Measurements from ENCODE around the gene LRP4.
A peak's percentile ranks its signal among the peaks of the same experiment; 100 is the strongest.

LRP4 gene

DNA sequence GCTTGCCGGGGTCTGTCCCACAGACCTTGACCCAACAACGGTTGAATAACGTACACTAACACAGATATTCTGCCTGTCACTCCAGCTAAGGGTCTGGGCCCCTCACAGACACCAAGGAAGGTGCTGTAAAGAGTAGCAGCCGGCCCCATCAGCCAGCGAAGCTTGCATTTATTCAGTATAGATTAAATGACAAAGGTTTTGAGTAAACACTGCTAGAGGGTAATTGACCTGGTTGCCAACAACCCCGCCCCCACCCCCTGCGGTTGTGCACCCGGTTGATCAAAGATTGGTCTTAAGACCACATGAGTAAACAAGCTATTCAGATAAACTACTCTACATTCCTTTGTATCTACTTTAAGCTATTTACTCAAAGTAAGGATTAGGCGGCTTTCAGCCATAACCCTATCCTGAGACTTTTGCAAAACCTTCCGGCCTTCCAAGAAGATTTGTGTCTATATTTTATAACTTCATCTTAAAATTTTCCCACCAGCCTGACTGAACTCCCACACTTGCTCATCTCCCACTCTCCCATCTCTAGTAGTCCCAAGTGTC, 67.4 kb downstream of the LRP4 start:
- DNase-seq (ENCODE audit: low spot score) (no peak), FAIRE-seq (no peak)

DNA sequence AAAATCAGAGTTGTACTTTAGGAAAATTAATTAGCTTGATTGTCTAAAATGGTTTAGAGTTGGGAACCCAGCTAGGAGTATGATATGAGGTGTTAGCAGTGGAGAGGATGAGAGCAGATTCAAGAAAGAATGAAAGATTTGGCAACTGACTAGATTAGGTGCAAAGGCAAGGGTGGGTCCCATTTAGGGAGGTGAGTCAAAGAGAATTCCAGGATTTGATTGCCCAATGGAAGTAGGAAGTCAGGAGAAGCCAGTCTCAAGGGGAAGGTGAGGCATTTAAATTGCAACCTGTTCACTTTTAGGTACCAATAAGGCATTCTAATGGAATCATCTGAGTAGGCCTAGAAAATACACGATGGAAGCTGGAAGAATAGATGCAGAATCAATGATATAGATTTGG, 68.7 kb downstream of the LRP4 start:
- DNase-seq (ENCODE audit: low spot score): no peak
- FAIRE-seq: no peak

DNA sequence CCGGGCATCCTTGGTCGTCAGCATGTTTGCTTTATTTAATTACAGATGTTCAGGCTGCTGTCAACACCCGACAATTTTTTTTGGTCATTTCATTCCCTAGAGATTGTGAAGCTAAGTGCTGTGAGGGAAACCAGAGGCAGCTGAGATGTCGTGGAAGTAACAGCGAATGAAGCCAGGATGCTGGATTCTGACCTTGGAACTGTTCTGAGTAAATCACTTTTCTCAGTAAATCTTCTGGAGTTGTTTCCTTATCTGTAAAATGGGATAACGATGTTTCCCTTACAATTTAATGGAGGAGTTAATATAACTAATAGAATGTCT, 71.9 kb downstream of the LRP4 start:
- no peak for DNase-seq (ENCODE audit: low spot score)
- FAIRE-seq: no peak

DNA sequence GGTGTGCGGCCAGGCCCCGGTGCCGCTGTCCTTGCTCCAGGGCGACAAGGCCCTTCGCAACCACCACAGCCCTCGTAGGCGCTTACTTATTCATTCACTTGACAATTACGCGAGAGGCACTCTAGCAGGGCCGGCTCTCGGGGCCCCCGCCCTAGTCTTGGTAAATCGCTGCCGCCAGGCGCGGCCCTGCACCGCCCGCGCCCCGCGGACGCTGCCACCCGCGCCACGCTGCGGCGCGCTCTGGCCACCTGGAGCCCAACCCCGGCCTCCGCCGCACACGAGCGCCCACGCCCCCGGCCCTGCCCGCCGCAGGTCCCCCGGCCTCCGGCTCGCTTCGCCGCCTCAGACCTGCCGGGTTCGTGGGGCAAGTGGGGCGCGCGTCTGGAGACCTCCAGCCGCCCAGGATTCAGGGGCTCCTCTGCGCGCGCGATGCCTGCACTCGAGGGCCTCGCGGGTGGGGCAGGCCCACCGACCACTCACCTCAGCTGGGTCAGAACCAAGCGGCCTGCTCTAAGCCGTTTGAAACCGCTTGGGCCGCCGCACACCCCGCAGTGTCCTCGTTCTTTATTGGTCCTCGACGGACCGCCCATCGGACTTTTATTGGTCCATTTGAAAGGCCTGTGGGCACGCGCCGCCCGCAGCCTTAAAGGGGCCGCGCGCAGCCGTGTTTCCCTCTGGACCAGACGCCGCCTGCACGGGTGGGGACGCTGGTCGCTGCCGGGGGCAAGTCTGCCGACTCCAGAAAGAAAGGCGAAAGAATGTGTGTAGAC, 72.4 kb downstream of the LRP4 start, which contains the start of gene CKAP5:
Gene CKAP5 (minus strand): TSS at position 541 of the 770 bp plus-strand sequence. CDS start 25,049 bp downstream, outside the sequence.
- DNase-seq (ENCODE audit: low spot score): peak; percentile 98
- no peak for FAIRE-seq

DNA sequence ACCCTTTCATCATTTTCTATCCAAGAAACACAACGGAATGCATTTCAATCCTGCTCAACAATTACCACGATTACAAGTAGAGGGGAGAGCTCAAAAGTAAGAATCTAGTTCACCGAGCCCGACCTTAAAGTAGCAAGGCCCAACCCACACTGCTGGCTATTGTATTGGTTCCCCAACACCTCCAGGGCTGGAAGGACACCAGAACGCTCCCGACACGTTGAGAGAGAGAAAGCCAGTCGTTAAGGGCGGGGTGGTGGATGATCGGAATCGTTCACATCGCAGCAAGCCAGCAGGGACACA, 73.0 kb downstream of the LRP4 start:
- DNase-seq (ENCODE audit: low spot score) (no peak), FAIRE-seq (no peak)

DNA sequence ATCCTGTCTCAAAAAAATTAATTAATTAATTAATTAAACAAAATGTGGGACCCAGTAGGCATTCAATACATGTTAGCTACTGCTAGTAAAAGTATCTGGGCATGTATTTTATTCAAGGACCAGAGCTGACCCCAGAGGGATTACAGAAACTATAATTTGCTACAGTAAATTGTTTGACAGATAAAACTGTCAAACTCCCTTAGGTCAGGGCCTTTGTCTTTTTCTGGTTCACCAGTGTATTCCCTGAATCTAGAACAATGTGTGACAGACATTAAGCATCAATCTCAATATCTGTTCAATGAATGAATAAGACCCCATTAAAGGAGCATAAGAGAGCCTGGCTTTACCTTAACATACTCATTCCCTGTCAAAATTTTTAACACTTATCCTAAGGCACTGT, 78.2 kb downstream of the LRP4 start:
- DNase-seq (ENCODE audit: low spot score) (no peak), FAIRE-seq (no peak)

DNA sequence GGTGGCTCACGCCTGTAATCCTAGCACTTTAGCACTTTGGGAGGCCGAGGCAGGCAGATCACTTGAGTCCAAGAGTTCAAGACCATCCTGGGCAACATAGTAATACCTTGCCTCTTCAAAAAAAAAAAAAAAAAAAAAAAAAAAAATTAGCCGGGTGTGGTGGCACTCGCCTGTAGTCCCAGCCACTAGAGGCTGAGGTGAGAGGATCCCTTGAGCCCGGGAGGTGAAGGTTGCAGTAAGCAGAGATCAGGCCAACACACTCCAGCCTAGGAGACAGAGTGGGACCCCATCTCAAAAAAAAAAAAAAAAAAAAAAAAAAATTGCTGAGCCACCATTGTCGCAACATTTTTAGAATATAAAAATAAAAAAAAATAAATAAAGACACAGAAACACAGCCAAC, 79.8 kb downstream of the LRP4 start:
- FAIRE-seq (no peak), DNase-seq (ENCODE audit: low spot score) (no peak)

DNA sequence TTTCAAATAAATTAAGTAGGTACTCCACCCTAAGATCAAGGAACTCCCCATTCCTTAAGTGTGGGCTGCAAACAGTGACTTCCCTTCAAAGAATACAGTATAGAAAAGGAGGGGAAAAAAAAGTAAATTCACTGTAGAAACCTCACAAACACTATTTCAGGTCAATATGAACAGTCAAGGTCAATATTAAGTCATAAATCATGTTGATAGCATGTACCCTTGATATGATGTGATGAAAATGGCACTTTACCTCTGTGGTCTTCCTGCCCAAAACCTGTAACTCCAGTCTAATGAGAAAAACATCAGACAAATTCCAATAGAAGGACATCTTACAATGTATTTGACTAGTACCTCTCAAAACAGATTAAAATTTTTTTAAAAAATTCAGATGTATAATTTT, 80.5 kb downstream of the LRP4 start:
- FAIRE-seq: no peak
- no peak for DNase-seq (ENCODE audit: low spot score)

DNA sequence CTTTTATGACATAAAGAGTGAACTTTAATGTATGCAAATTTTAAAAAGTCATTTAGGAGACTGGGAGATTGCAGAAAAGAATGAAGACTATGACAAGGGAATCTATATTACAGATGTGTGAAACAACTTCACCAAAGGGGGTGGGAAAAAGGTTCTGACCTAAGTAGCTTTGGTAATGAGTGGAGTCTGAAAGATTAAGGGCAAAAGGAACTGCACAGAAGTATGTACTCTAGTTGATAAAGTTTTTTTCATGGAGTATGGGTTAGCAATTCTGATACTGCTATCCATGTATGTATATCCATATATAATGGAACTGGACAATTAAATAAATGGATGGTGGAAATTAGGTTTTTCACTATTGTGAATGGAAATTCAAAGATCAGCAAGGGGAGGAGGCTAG, 81.5 kb downstream of the LRP4 start:
- DNase-seq (ENCODE audit: low spot score) (no peak), FAIRE-seq (no peak)

DNA sequence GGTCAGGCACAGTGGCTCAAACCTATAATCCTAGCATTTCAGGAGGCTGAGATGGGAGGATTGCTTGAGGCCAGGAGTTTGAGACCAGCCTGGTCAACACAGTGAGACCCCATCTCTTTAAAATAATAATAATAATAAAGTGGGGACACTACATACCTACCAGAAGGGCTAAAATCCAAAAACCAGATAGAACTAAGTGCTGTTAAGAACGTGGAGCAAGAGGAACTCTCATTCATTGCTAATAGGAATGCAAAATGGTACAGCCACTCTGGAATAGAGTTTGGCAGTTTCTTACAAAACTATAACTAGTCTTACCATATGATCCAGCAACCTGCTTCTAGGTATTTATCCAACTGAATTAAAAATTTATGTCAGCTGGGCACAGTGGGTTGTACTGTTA, 81.9 kb downstream of the LRP4 start:
- FAIRE-seq (no peak), DNase-seq (ENCODE audit: low spot score) (no peak)

DNA sequence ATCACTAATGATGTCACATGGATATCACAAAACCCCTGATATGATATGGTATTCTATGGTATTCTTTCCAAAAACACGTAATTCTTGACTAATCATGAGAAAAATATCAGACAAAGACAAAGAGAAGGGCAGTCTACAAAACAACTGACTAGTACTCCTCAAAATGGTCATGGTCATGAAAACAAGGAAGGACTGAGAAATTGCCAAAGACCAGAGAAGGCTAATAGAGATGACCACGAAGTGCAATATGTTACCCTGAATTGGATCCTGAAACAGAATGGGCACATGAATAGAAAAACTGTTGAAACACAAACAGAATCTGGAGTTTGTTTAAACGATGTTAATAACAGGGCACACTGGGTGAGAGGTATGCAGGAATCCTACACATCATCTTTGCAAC, 82.5 kb downstream of the LRP4 start:
- DNase-seq (ENCODE audit: low spot score): no peak
- no peak for FAIRE-seq

DNA sequence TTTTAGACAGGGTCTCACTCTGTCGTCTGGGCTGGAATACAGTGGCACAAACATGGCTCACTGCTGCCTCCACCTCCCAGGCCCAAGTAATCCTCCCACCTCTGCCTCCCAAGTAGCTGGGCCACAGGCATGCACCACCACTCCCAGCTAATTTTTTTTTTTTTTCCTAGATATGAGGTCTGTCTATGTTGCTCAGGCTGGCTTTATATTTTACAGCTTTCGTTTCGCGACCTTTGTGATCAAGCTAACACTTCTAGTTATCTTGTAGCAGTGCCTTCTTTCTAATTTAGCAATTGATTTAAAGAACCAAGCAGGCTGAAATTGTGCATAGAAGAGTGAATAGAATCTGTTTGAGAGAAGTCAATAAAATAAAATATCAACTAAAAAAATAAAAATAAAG, 83.5 kb downstream of the LRP4 start:
- no peak for DNase-seq (ENCODE audit: low spot score)
- no peak for FAIRE-seq

DNA sequence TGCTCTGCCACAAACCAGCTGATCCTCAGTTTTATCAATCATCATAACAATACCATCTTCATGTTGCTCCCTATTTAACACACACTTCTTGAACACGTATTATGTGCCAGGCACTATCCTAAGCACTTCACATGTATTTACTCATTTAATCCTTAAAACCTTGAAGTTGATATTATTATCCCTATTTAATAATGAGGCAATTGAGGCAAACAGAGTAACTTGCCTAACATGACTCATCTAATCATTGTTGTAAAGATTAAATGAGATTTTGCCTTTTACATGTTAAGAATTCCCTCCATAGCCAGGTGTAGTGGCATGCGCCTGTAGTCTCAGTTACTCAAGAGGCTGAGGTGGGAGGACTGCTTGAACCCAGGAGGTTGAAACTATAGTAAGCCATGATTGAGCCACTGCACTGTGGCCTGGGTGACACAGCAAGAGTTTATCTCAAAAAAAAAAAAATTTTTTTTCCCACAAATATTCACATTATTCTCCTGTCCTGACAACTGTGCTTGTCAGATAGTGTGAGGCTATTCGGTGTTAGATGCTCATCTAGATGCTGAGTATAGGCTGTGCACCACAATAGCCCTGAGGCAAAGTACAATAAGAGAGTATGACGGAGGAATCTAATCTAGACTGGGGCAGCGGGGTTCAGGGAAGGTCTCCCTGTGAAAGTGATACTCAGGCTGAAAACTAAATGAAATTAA, 85.7 kb downstream of the LRP4 start:
- DNase-seq (ENCODE audit: low spot score) (no peak), FAIRE-seq (no peak)

DNA sequence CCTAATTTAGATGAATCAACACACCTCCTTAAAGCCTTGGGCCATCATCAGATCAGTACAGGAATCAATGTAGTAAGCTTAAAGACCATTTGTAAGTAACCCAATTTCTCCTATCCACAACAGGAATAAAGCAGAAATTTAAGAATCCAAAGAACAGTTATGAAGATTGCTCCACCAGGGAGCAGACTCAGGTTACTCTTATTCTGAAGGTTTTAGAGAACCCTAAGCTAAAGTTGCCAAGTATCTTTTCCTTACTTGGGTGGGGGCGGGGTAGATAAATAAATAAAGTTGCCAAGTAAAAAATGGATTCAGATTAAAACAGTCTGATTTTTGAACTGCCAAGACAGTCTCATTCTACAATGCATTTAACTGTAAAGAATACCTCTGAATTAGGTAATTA, 90.4 kb downstream of the LRP4 start:
- FAIRE-seq: no peak
- no peak for DNase-seq (ENCODE audit: low spot score)

DNA sequence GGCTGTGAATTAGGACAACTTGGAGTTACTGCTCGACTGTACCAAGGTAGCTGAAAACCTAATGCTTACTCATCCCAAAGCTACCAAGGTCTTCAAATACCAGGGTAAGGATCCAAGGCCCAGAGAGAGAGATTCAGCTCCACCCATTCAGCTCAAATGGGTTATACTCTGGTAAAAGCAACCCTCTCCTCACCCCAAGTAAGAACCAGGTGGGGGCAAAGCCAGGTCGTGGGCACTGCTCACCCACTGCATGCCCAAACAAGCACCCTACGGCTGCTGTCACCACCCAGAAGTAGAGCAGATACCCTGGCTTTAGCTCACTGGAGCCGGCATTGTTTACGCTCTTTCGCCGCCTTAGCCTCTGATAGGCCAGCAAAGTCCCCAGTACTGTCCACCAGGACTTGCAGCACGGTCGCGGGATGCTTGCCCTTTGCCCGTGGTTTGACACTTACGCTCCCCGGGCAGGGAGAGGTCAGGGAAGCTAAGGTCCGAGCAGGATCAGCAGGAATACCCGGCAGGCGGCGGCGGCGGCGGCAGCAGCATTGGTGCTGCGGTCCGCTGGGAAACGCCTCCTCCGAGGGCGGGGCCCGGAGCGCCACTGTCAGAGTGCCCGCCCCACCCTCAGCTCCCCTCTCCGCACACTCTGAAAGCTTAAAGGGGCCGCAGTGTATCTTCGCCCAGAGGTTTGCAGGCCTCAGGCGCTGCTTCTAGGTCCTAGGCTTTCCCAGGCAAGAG, 91.9 kb downstream of the LRP4 start:
- DNase-seq (ENCODE audit: low spot score) (no peak), FAIRE-seq (no peak)

DNA sequence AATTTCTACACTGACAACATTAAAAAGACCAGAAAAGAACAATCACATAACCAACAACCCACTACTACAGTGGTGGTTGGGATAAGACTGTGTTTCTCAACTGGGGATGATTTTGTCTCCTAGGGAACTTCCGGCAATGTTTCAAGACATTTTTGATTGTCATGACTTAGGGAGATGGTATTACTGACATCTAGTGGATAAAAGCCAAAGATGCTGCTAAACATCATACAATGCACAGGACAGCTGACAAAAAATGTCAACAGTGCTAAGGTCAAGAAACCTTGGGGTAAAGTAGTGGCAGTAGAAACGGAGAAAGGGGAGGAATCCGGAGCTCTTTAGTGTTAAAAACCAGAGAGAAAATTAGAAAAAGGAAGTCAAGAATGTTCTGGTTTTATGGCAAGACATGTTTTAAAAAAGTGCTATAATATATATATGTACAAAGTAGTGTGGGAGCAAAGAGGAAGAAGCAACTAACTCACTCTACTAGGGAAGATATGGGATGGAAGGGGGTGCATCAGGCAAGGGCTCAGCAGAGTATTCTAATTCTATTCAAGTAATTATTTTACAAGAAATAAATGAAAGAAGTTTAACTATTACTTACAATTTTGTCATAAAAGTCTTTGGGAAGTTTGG, 109.4 kb downstream of the LRP4 start:
- no peak for FAIRE-seq
- DNase-seq (ENCODE audit: low spot score): peak; percentile 9

Data from urothelium cell line (cell line).